ENCODE results near the gene SMAD4. TPM values are rescaled to one million over a fixed set of nuclear protein-coding genes. Genes with fewer than 3 reads are reported as not detected.

Gene SMAD4
- total RNA-seq, 1 experiment from 2014 or later, result 105 TPM

DNA sequence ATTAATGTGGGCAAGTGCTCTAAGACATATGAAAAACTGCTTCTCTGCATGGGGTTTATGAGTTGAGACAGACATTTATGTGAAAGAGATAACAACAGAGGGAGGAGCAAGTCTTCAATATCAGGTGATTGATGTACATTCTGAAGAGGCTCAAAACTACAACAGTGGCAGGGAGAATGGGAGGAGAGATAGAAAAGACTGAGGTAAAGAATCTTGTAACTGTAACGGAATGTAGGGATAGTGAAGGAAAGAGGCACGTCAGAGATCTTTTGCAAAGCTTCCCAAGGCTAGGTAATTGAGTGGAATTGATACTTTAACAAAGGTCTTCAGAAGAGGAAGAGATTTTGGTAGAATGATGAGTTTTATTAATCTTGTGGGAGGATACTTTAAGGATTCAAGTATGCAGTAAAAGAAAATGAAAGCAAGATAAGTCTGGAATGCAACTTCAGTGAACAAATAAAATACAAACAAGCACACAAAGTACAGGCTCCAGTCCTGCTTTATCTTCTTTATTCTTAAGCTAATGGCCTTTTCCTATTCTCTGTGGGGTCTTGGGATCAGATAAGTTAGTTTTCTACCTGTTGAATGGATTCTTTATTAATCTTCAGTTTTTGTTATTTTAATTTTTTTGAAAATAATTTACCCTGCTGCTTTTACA lies 15.0 kb downstream of the SMAD4 start:
- DNase-seq (ENCODE audit: low spot score) (no peak), ATAC-seq (no peak; the same call in 1 of the 2 replicates)
- H3K36me3 Mint-ChIP-seq, result peaks cover 17% of the 10 kb centered on the region
- H3K27ac Mint-ChIP-seq, result peak overlapping the region; percentile 58
- POLR2A ChIA-PET, result no interaction called here
- no peaks in the 10 kb centered on the region for H3K27me3 Mint-ChIP-seq (ENCODE audit: low read depth)
- CTCF ChIA-PET, result interaction anchor here (1.0 kb wide), 1 partner anchor 78 kb away, joined by 5 read pairs; no protein-coding TSS in a partner anchor
- TF ChIP-seq, protein P1, sequence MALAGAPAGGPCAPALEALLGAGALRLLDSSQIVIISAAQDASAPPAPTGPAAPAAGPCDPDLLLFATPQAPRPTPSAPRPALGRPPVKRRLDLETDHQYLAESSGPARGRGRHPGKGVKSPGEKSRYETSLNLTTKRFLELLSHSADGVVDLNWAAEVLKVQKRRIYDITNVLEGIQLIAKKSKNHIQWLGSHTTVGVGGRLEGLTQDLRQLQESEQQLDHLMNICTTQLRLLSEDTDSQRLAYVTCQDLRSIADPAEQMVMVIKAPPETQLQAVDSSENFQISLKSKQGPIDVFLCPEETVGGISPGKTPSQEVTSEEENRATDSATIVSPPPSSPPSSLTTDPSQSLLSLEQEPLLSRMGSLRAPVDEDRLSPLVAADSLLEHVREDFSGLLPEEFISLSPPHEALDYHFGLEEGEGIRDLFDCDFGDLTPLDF (CRISPR knock-in tag; IDR thresholded peaks at IDR 0.05), result no peak
- TF ChIP-seq, protein P2, sequence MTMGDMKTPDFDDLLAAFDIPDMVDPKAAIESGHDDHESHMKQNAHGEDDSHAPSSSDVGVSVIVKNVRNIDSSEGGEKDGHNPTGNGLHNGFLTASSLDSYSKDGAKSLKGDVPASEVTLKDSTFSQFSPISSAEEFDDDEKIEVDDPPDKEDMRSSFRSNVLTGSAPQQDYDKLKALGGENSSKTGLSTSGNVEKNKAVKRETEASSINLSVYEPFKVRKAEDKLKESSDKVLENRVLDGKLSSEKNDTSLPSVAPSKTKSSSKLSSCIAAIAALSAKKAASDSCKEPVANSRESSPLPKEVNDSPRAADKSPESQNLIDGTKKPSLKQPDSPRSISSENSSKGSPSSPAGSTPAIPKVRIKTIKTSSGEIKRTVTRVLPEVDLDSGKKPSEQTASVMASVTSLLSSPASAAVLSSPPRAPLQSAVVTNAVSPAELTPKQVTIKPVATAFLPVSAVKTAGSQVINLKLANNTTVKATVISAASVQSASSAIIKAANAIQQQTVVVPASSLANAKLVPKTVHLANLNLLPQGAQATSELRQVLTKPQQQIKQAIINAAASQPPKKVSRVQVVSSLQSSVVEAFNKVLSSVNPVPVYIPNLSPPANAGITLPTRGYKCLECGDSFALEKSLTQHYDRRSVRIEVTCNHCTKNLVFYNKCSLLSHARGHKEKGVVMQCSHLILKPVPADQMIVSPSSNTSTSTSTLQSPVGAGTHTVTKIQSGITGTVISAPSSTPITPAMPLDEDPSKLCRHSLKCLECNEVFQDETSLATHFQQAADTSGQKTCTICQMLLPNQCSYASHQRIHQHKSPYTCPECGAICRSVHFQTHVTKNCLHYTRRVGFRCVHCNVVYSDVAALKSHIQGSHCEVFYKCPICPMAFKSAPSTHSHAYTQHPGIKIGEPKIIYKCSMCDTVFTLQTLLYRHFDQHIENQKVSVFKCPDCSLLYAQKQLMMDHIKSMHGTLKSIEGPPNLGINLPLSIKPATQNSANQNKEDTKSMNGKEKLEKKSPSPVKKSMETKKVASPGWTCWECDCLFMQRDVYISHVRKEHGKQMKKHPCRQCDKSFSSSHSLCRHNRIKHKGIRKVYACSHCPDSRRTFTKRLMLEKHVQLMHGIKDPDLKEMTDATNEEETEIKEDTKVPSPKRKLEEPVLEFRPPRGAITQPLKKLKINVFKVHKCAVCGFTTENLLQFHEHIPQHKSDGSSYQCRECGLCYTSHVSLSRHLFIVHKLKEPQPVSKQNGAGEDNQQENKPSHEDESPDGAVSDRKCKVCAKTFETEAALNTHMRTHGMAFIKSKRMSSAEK (CRISPR knock-in tag; IDR thresholded peaks at IDR 0.05; ENCODE audit: borderline replicate concordance), result no peak
- TF ChIP-seq KAT7 (CRISPR knock-in tag; IDR thresholded peaks at IDR 0.05; ENCODE audit: borderline replicate concordance) (no peak), SMAD3 (CRISPR knock-in tag; IDR thresholded peaks at IDR 0.05; ENCODE audit: borderline replicate concordance) (no peak), GTF2I (CRISPR knock-in tag; conservative IDR thresholded peaks at IDR 0.05) (no peak), ZNF219 (CRISPR knock-in tag; IDR thresholded peaks at IDR 0.05; ENCODE audit: borderline replicate concordance) (no peak), ZBTB21 (CRISPR knock-in tag; IDR thresholded peaks at IDR 0.05; ENCODE audit: borderline replicate concordance) (no peak), ELF4 (CRISPR knock-in tag; IDR thresholded peaks at IDR 0.05; ENCODE audit: low read depth) (no peak), NFATC4 (CRISPR knock-in tag; IDR thresholded peaks at IDR 0.05) (no peak)
- TF ChIP-seq, protein P3, sequence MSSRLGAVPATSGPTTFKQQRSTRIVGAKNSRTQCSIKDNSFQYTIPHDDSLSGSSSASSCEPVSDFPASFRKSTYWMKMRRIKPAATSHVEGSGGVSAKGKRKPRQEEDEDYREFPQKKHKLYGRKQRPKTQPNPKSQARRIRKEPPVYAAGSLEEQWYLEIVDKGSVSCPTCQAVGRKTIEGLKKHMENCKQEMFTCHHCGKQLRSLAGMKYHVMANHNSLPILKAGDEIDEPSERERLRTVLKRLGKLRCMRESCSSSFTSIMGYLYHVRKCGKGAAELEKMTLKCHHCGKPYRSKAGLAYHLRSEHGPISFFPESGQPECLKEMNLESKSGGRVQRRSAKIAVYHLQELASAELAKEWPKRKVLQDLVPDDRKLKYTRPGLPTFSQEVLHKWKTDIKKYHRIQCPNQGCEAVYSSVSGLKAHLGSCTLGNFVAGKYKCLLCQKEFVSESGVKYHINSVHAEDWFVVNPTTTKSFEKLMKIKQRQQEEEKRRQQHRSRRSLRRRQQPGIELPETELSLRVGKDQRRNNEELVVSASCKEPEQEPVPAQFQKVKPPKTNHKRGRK (CRISPR knock-in tag; IDR thresholded peaks at IDR 0.05; ENCODE audit: borderline replicate concordance), result no peak
- no peak overlapping the region for H3K4me3 Mint-ChIP-seq
- peaks cover 69% of the 10 kb centered on the region for H3K4me1 Mint-ChIP-seq
- H3K9me3 Mint-ChIP-seq, result peaks cover 7% of the 10 kb centered on the region

DNA sequence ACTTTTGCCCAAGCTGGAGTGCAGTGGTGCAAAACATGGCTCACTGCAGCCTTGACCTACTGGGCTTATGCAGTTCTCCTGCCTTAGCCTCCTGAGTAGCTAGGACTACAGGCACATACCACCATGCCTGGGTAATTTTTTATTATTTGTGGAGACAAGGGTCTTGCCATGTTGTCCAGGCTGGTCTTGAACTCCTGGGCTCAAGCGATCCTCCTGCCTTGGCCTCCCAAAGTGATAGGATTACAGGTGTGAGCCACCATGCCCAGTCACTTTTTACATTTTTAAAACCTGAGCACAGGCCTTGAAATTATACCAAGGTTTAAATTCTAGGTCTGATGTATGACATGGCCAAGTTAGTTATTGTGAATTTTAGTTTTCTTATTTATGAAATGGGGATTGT lies 18.2 kb downstream of the SMAD4 start:
- peak overlapping the region; percentile 75 for H3K27ac Mint-ChIP-seq
- POLR2A ChIA-PET, result no interaction called here
- no peaks in the 10 kb centered on the region for H3K27me3 Mint-ChIP-seq (ENCODE audit: low read depth)

GRCh38 chr18:51049137-51049536 lies 19.1 kb downstream of the SMAD4 start:
- ATAC-seq (no peak), DNase-seq (ENCODE audit: low spot score) (no peak)
- Mint-ChIP-seq H3K4me1 (peaks cover 59% of the 10 kb centered on the region), H3K27ac (peak overlapping the region; percentile 75), H3K4me3 (peak overlapping the region; percentile 19), H3K36me3 (peaks cover 25% of the 10 kb centered on the region), H3K27me3 (ENCODE audit: low read depth) (no peaks in the 10 kb centered on the region), H3K9me3 (no peaks in the 10 kb centered on the region)
- CTCF ChIA-PET, result interaction anchor here (1.0 kb wide), 1 partner anchor 229 kb away, joined by 3 read pairs; no protein-coding TSS in a partner anchor
- POLR2A ChIA-PET, result no interaction called here
- TF ChIP-seq NR2C2 (CRISPR knock-in tag; IDR thresholded peaks at IDR 0.05), result no peak
- TF ChIP-seq, protein P4, sequence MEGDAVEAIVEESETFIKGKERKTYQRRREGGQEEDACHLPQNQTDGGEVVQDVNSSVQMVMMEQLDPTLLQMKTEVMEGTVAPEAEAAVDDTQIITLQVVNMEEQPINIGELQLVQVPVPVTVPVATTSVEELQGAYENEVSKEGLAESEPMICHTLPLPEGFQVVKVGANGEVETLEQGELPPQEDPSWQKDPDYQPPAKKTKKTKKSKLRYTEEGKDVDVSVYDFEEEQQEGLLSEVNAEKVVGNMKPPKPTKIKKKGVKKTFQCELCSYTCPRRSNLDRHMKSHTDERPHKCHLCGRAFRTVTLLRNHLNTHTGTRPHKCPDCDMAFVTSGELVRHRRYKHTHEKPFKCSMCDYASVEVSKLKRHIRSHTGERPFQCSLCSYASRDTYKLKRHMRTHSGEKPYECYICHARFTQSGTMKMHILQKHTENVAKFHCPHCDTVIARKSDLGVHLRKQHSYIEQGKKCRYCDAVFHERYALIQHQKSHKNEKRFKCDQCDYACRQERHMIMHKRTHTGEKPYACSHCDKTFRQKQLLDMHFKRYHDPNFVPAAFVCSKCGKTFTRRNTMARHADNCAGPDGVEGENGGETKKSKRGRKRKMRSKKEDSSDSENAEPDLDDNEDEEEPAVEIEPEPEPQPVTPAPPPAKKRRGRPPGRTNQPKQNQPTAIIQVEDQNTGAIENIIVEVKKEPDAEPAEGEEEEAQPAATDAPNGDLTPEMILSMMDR (IDR thresholded peaks at IDR 0.05), result no peak
- TF ChIP-seq NR1H2 (CRISPR knock-in tag; IDR thresholded peaks at IDR 0.05), result no peak
- TF ChIP-seq USF2 (CRISPR knock-in tag; IDR thresholded peaks at IDR 0.05), result no peak
- no peak for TF ChIP-seq EMX1 (CRISPR knock-in tag; IDR thresholded peaks at IDR 0.05)
- TF ChIP-seq CREB1 (CRISPR knock-in tag; IDR thresholded peaks at IDR 0.05), result no peak
- no peak for TF ChIP-seq ZNF423 (CRISPR knock-in tag; IDR thresholded peaks at IDR 0.05)
- TF ChIP-seq NFATC4 (CRISPR knock-in tag; IDR thresholded peaks at IDR 0.05), result no peak

More for the DNA sequence above, 18.2 kb downstream of the SMAD4 start:
- TF ChIP-seq ZNF263 (CRISPR knock-in tag; IDR thresholded peaks at IDR 0.05; ENCODE audit: low read depth) (no peak), ZNF416 (CRISPR knock-in tag; IDR thresholded peaks at IDR 0.05) (no peak), GTF2I (CRISPR knock-in tag; conservative IDR thresholded peaks at IDR 0.05) (0 out of 2 replicates have a peak, but pooled peaks have one; percentile 34), ZNF121 (CRISPR knock-in tag; IDR thresholded peaks at IDR 0.05) (peak; percentile 94)
- H3K9me3 Mint-ChIP-seq, result no peaks in the 10 kb centered on the region
- no peak overlapping the region for H3K4me3 Mint-ChIP-seq
- H3K36me3 Mint-ChIP-seq, result peaks cover 19% of the 10 kb centered on the region
- CTCF ChIA-PET, result no interaction called here
- no peak for DNase-seq (ENCODE audit: low spot score)
- no peak for ATAC-seq
- peaks cover 61% of the 10 kb centered on the region for H3K4me1 Mint-ChIP-seq

Measured in WTC11 (cell line).